GM15510 (cell line): ENCODE measurements around the gene RBFOX2.

Source experiments
- POLR2A ChIP-seq: IDR thresholded peaks from 3 replicates; pipeline ENCODE4 v1.6.1; 2011; ENCODE audit warnings: borderline replicate concordance; ENCODE audit not compliant: insufficient read length; ENCODE audit errors: extremely low read depth

Gene RBFOX2

GRCh38 chr22:35864545-35865165 is 164.0 kb downstream of the RBFOX2 start:
- TF ChIP-seq POLR2A: no peak

- no peak for TF ChIP-seq POLR2A
Measured at GRCh38 chr22:35863432-35863831, 165.2 kb downstream of the RBFOX2 start.

GRCh38 chr22:35862697-35863096 is 165.9 kb downstream of the RBFOX2 start:
- TF ChIP-seq POLR2A: no peak

- no peak for TF ChIP-seq POLR2A
Measured at GRCh38 chr22:35861451-35861850, 167.2 kb downstream of the RBFOX2 start.

- no peak for TF ChIP-seq POLR2A
Measured at GRCh38 chr22:35860837-35861236, 167.8 kb downstream of the RBFOX2 start.

GRCh38 chr22:35860087-35860733 is 168.4 kb downstream of the RBFOX2 start:
- TF ChIP-seq POLR2A: no peak

GRCh38 chr22:35854334-35854733 is 174.3 kb downstream of the RBFOX2 start:
- TF ChIP-seq POLR2A: no peak

GRCh38 chr22:35852076-35852475 is 176.5 kb downstream of the RBFOX2 start:
- TF ChIP-seq POLR2A: no peak

- no peak for TF ChIP-seq POLR2A
Measured at GRCh38 chr22:35850831-35851230, 177.8 kb downstream of the RBFOX2 start.

- no peak for TF ChIP-seq POLR2A
Measured at GRCh38 chr22:35846804-35847203, 181.8 kb downstream of the RBFOX2 start.

- no peak for TF ChIP-seq POLR2A
Measured at GRCh38 chr22:35844886-35845285, 183.7 kb downstream of the RBFOX2 start.

- TF ChIP-seq POLR2A: no peak
Measured at GRCh38 chr22:35842954-35843353, 185.7 kb downstream of the RBFOX2 start.

- no peak for TF ChIP-seq POLR2A
Measured at GRCh38 chr22:35842519-35842913, 186.1 kb downstream of the RBFOX2 start.

GRCh38 chr22:35841907-35842518 is 186.6 kb downstream of the RBFOX2 start:
- no peak for TF ChIP-seq POLR2A

GRCh38 chr22:35840302-35840739 is 188.3 kb downstream of the RBFOX2 start:
- no peak for TF ChIP-seq POLR2A

- TF ChIP-seq POLR2A: no peak
Measured at GRCh38 chr22:35839841-35840301, 188.8 kb downstream of the RBFOX2 start.

GRCh38 chr22:35838855-35839576 is 189.6 kb downstream of the RBFOX2 start:
- TF ChIP-seq POLR2A: no peak
